ENCODE measurements around the gene SORCS2.

The SORCS2 gene

DNA sequence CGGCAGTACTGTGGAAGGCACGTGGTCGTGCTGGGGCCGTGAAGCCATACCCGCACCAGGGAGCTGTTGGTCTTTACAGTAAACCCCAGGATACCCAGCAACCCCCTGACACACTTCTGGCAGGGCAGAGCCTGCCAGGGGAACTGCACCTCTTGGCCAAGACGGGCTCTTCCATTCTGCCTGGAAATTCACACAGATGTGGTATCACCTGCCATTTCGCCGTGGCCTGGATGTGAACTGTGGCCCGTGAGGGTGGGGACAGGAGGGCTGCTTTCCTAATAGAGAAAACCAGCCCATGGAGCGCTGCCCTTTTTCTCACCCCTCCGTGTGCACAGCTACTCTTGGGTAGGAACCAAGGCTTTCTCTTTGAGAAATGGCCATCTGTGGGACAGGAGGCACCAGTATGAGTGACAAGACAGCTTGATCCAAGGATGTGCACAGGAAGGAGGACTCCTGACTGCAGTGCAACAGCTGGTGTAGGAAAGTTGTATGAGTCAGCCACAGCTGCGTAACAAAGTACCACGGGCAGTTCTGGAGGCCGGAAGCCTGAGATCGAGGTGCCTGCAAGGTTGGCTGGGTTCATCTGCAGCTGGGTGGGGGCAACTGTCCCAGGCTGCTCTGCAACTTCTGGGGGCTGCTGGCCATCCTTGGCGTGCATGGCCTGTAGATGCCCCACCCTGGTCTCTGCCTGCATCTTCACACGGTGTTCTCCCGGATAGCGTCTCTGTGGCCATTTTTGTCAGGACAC, 146.7 kb downstream of the SORCS2 start:
- TF ChIP-seq, protein P1, sequence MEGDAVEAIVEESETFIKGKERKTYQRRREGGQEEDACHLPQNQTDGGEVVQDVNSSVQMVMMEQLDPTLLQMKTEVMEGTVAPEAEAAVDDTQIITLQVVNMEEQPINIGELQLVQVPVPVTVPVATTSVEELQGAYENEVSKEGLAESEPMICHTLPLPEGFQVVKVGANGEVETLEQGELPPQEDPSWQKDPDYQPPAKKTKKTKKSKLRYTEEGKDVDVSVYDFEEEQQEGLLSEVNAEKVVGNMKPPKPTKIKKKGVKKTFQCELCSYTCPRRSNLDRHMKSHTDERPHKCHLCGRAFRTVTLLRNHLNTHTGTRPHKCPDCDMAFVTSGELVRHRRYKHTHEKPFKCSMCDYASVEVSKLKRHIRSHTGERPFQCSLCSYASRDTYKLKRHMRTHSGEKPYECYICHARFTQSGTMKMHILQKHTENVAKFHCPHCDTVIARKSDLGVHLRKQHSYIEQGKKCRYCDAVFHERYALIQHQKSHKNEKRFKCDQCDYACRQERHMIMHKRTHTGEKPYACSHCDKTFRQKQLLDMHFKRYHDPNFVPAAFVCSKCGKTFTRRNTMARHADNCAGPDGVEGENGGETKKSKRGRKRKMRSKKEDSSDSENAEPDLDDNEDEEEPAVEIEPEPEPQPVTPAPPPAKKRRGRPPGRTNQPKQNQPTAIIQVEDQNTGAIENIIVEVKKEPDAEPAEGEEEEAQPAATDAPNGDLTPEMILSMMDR (IDR thresholded peaks at IDR 0.05; ENCODE audit: low read depth, low read length), result no peak
- Histone ChIP-seq H3K9me3 (no peaks in the 10 kb centered on the region), H3K4me3 (ENCODE audit: low read depth, low read length) (no peak overlapping the region), H3K36me3 (no peaks in the 10 kb centered on the region), H3K4me1 (0 out of 2 replicates have a peak, but pooled peaks cover 5% of the 10 kb centered on the region), H3K27me3 (no peaks in the 10 kb centered on the region)
- no peak for DNase-seq

DNA sequence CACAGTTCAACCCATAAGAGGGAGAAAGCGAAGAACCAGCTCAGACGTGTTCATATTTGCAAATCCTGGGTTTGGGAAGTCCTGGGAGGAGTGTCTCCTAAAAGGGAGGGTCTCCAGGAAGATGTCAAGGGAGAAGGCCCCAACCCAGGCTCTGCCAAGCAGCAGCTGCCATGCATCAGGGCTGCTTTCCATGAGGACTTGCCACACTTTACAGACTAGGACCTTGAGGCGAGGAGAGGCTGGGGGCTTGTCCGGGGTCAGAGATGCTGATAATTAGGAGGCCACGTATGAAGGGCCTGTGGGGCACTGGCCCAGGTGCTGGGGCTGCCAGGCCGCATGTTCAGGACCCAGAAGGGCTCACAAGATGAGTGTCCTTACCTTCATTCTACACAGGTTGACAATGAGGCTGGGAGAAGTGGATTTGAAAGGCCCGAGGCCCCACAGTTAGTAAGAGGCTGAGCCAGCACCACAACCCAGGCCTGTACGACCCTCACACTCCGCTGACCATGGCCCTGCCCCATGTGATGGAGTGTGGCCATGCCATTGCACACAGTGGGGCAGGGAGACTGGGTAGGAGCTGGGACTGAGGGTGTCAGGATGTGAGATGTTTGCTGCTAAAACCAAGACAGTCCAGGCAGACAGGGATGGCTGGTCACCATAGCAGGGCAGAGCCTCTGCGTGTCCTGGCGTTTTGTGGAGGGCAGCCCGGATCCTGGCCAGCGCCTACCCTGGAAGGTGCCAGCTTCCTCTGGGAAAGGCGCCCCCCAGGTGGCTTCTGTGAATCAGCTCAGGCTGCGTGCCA, 147.6 kb downstream of the SORCS2 start:
- H3K27me3 ChIP-seq, result no peaks in the 10 kb centered on the region
- DNase-seq, result no peak
- TF ChIP-seq, protein P1 (IDR thresholded peaks at IDR 0.05; ENCODE audit: low read depth, low read length), result no peak
- H3K9me3 ChIP-seq, result no peaks in the 10 kb centered on the region
- no peaks in the 10 kb centered on the region for H3K36me3 ChIP-seq
- no peak overlapping the region for H3K4me3 ChIP-seq (ENCODE audit: low read depth, low read length)
- H3K4me1 ChIP-seq, result 0 out of 2 replicates have a peak, but pooled peaks cover 5% of the 10 kb centered on the region

DNA sequence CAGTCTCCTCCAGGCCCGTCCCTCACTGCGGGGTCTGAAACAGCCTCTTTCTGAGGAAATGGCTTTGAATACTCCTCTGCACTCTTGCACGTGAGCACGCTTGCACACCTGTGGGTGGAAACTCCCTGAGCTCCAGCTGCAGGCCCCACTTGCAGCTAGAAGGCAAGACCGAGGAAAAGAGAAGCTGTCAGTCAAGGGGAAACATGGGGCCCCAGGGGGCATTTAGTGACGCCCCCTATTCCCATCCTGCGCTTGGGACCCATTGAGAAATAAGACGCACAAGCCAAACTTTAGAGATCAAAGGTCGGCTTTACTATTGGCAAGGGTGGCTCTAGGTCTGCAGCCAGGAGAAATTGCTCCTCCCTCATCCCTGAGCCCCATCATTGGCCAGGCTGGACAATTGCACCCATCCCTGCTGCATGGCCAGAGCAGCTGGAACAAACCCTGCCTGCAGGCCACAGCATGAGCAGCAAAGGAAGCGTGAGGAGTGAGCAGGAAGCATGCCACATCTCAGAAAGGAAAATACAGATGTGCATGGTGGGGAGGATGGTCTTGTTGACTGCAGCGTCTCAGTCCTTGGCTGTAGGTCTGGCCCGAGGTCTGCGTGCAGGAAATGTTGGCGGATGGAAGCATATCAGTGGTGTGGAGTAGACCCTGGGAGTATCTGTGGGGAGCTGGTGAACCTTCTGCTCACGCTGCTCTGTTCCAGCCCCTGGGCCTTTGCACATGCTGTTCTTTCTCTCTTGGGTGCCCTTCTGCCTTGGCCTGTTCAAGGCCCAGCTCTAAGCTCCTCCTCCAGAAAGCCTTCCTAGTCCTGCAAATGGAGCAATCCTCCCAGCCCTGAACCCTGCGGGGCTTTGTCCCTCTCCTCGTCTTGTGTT, 148.5 kb downstream of the SORCS2 start:
- TF ChIP-seq, protein P1 (IDR thresholded peaks at IDR 0.05; ENCODE audit: low read depth, low read length), result no peak
- no peaks in the 10 kb centered on the region for H3K36me3 ChIP-seq
- H3K9me3 ChIP-seq, result no peaks in the 10 kb centered on the region
- no peak overlapping the region for H3K4me3 ChIP-seq (ENCODE audit: low read depth, low read length)
- H3K4me1 ChIP-seq, result no peaks in the 10 kb centered on the region
- no peaks in the 10 kb centered on the region for H3K27me3 ChIP-seq
- no peak for DNase-seq

DNA sequence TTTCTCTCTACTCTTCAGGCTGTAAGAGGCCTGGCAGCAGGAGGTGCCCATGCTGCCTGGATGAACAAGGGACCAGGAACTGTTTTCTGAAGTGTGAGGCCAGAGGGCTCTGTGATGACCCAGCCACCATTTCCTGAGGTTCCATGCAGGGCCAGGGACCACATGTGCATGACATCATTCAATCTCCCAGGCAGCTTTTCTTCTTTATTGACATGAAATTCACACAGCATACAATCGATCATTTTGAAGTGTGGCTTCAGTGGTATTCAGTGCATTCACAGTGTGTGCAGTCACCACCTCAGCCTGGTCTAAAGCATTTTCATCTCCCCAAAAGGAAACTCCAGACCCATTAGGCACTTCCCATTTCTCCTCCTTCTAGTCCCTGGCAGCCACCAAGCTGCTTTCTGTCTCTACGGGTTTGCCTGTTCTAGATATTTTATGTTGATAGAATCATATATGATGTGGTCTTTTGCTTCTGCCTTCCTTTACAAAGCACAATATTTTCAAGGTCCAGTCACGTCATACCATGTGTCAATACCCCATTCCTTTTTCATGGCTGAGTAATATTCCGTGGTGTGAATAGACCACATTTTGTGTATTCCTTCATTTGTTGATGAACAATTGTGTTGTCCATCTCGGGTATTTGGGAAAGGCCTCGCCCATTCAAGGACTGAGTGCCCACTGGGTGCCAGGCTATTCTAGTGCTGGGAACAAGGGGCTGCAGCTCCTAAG, 149.3 kb downstream of the SORCS2 start:
- TF ChIP-seq, protein P1 (IDR thresholded peaks at IDR 0.05; ENCODE audit: low read depth, low read length), result no peak
- no peaks in the 10 kb centered on the region for H3K27me3 ChIP-seq

DNA sequence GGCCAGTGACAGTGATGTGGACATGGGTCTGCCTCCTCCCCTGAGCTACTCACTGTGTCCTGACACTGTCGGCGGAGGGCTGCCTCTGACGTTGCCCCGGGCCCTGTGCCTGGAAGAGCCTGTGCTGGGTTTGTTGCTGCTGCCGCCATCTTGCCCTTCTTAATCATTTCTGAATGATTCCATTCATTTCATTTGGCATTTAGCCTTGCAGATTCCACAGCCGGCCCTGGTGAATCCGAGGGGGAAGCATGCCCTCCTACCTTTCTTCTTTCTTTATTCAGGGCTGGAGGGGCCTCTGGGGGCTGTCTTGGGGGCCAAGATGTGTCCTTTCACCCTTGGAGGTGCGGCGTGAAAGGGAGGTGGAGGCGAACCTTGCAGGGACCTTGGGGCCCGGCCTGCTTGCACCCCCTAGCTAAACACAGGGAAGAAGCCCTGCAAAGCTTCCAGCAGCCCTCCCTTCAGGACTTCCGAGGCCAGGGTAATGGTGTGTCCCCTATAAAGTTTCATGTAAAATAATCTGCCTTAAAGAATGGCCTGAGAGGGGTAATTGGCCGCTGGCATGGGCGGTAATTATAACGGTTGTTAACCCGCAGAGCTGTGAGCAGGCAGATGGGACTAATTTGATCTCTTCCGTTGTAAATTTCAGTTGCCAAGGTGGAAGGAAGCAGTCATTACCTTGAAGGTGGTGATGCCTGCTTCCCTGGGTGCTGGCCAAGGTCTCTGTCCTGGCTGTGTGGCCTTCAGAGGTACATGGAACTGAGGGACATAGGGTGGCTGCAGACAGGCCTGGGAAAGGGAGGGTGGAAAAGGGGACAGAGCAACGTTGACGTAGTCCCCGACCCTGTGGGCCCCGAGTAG, 150.1 kb downstream of the SORCS2 start:
- Histone ChIP-seq H3K4me3 (ENCODE audit: low read depth, low read length) (no peak overlapping the region), H3K4me1 (no peaks in the 10 kb centered on the region), H3K36me3 (no peaks in the 10 kb centered on the region), H3K27me3 (no peaks in the 10 kb centered on the region), H3K9me3 (no peaks in the 10 kb centered on the region)
- DNase-seq, result no peak
- TF ChIP-seq, protein P1 (IDR thresholded peaks at IDR 0.05; ENCODE audit: low read depth, low read length), result no peak

More for the DNA sequence above, 149.3 kb downstream of the SORCS2 start:
- no peak for DNase-seq
- Histone ChIP-seq H3K36me3 (no peaks in the 10 kb centered on the region), H3K4me3 (ENCODE audit: low read depth, low read length) (no peak overlapping the region), H3K9me3 (no peaks in the 10 kb centered on the region), H3K4me1 (no peaks in the 10 kb centered on the region)

Data from BE2C (cell line).